Right forelimb (tissue), 1 donor: ENCODE results near the gene ANOS1.

Source experiments
- DNase-seq: peaks from one replicate; pipeline ENCODE4 v3.0.0-alpha.2; 2018

Gene ANOS1

GRCh38 chrX:8717354-8717753 lies 14.6 kb downstream of the ANOS1 start:
- DNase-seq = no peak

- DNase-seq = no peak
Observed at GRCh38 chrX:8714164-8714563, 17.8 kb downstream of the ANOS1 start.

GRCh38 chrX:8711401-8711800 lies 20.5 kb downstream of the ANOS1 start:
- no peak for DNase-seq

- no peak for DNase-seq
Observed at GRCh38 chrX:8704184-8704583, 27.8 kb downstream of the ANOS1 start.

- DNase-seq = no peak
Observed at GRCh38 chrX:8692871-8693270, 39.1 kb downstream of the ANOS1 start.

- DNase-seq = no peak
Observed at GRCh38 chrX:8689473-8689872, 42.5 kb downstream of the ANOS1 start.

GRCh38 chrX:8688776-8689175 lies 43.2 kb downstream of the ANOS1 start:
- no peak for DNase-seq

GRCh38 chrX:8684201-8684965 lies 47.6 kb downstream of the ANOS1 start:
- no peak for DNase-seq

- DNase-seq = no peak
Observed at GRCh38 chrX:8683687-8684086, 48.2 kb downstream of the ANOS1 start.

GRCh38 chrX:8679550-8679949 lies 52.4 kb downstream of the ANOS1 start:
- DNase-seq = no peak

GRCh38 chrX:8675006-8675630 lies 56.8 kb downstream of the ANOS1 start:
- no peak for DNase-seq

- DNase-seq = no peak
Observed at GRCh38 chrX:8673201-8673600, 58.7 kb downstream of the ANOS1 start.

GRCh38 chrX:8672176-8672575 lies 59.8 kb downstream of the ANOS1 start:
- no peak for DNase-seq

- DNase-seq = no peak
Observed at GRCh38 chrX:8668813-8669212, 63.1 kb downstream of the ANOS1 start.

- DNase-seq = no peak
Observed at GRCh38 chrX:8663325-8663724, 68.6 kb downstream of the ANOS1 start.

GRCh38 chrX:8657883-8658282 lies 74.1 kb downstream of the ANOS1 start:
- DNase-seq = no peak

GRCh38 chrX:8653956-8654355 lies 78.0 kb downstream of the ANOS1 start:
- DNase-seq = no peak

GRCh38 chrX:8649969-8650368 lies 82.0 kb downstream of the ANOS1 start:
- DNase-seq = no peak

GRCh38 chrX:8647176-8647575 lies 84.8 kb downstream of the ANOS1 start:
- no peak for DNase-seq

- DNase-seq = no peak
Observed at GRCh38 chrX:8639949-8640475, 91.9 kb downstream of the ANOS1 start.

GRCh38 chrX:8636497-8636896 lies 95.4 kb downstream of the ANOS1 start:
- DNase-seq = no peak

- DNase-seq = no peak
Observed at GRCh38 chrX:8635812-8636211, 96.1 kb downstream of the ANOS1 start.

- DNase-seq = no peak
Observed at GRCh38 chrX:8632924-8633323, 99.0 kb downstream of the ANOS1 start.

GRCh38 chrX:8629871-8630270 lies 102.1 kb downstream of the ANOS1 start:
- no peak for DNase-seq

GRCh38 chrX:8627796-8628195 lies 104.1 kb downstream of the ANOS1 start:
- DNase-seq = no peak
